Fibroblast of the aortic adventitia (primary cell): ENCODE results near the gene GIPC3. TPM values are rescaled to one million over a fixed set of nuclear protein-coding genes. Genes with fewer than 3 reads are reported as not detected.

Experiments used
- DNase-seq: peaks from one replicate; pipeline ENCODE4 v3.0.0-alpha.2; 2010; ENCODE audit warnings: low read depth
- H3K4me3 ChIP-seq: 2 replicates; pipeline ENCODE4 v1.5.1; 2011; ENCODE audit warnings: low read depth, mild to moderate bottlenecking, control low read depth, low read length, moderate library complexity
- CTCF ChIP-seq: IDR thresholded peaks from 2 replicates; pipeline ENCODE4 v1.5.1; 2011; ENCODE audit warnings: mild to moderate bottlenecking, low read length, control low read depth, inconsistent platforms; ENCODE audit not compliant: insufficient read depth
- total RNA-seq: library from RNA; depleted of rRNA; stranded (reverse); fragments of >200 nt; gene quantifications from 2 replicates; pipeline ENCODE4 v1.2.3, GENCODE V29; 2012; ENCODE audit warnings: low replicate concordance

The GIPC3 gene
- total RNA-seq, 1 donor, result under 0.01 TPM

DNA sequence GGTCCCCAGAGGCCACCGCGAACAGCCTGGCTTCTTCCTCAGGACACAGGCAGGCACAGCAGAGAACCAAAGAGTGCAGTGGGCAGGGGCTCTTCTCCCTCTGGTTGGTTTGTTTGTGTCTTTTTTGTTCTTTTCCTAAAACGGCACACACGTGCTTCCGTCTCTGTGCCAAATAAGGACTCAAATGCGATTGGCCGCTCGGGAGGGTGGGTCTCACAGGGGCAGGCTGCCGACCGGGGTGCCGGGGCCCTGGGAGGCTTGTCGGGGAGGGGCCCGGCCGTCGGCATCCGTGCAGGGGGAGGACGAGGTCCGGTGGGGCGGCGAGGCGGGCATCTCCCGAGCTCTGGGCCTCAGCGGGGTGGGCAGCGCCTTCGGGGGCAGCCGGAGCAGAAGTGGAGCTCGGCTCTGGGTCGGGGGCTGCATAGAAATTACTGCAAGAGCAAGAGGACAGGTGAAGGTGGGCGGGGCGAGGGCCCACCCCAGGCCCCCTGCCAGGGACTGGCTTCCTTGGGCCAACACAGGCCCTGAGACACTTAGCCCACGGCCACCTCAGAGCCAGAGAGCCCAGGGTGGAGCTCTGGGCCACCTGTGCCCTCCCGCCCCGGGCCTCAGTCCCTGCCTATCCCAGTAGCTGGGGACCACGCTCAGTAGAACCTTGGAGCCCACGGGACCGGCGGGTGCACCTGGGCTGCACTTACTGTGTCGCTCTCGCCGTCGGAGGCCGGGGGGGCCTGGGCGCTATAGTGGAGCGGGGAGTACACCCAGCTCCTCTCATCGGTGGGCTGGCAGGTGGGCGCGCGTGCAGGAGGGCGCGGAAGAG lies 47.7 kb downstream of the GIPC3 start:
- TF ChIP-seq CTCF, result no peak
- DNase-seq, result no peak
- no peak overlapping the region for H3K4me3 ChIP-seq

DNA sequence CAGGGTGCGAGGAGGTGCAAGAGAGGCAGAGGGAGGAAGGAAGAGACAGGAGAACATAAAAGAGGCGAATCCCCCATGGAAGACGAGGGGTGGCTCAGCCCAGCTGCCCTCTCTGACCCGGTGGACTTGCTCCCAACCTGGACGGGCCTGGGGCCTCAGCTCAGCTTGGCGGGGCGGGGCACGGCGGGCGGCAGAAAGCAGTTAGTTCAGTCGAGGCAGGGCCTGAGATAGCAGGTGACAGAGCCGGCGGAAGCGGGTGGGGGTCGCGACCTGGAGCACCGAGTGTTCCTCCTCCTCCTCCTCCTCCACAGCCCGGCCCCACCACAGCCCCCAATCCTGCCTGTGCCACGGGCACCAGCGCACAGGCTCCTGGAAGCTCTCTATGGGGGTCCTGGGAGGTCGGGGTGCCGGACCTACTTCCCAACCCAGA lies 48.3 kb downstream of the GIPC3 start:
- DNase-seq, result no peak
- TF ChIP-seq CTCF, result no peak
- no peak overlapping the region for H3K4me3 ChIP-seq

GRCh38 chr19:3634496-3635045 lies 49.3 kb downstream of the GIPC3 start:
- no peak for TF ChIP-seq CTCF
- no peak overlapping the region for H3K4me3 ChIP-seq
- no peak for DNase-seq

GRCh38 chr19:3636506-3636905 lies 51.2 kb downstream of the GIPC3 start:
- DNase-seq, result no peak
- no peak for TF ChIP-seq CTCF
- H3K4me3 ChIP-seq, result no peak overlapping the region

DNA sequence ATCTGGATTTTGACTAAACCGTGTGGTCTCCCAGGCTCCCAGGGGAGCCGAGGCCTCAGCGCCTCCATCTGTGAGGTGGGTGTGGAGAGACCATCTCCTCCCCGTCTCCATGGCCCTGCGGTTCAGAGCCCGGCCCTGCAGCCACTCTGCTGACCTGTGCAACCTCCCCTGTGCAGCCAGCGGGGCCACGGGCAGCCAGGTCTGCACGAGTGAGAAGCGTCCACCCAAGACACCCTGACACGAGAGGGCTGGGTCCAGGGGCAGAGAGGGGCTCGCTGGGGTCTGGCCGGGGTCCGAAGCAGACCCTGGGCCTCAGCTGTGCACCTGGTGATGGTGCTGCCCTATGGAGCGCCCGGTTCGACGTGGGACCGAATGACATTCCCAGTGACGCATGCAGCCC lies 51.7 kb downstream of the GIPC3 start:
- TF ChIP-seq CTCF, result no peak
- no peak overlapping the region for H3K4me3 ChIP-seq
- DNase-seq, result no peak

DNA sequence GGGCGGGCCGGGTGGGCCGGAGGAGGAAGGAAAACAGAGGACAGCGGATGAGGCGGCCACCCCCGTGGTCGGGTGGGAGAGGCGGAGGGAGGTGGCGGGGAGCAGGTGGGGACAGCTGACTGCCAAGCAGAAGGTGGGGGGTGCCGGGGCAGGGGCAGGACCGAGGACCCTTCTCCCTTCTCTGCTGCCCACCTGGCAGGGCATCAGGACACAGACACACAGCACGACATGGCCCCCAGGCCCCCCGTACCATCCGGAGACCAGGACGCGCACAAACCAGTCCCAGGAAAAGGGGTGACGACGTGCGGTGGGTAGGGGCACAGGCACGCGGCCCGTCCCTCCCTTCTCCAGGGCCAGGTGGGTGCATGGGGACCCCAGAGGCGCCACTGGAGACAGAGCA lies 52.3 kb downstream of the GIPC3 start:
- no peak for DNase-seq
- no peak overlapping the region for H3K4me3 ChIP-seq
- no peak for TF ChIP-seq CTCF
